ENCODE measurements around the gene KIRREL3. TPM values are rescaled to one million over a fixed set of nuclear protein-coding genes. Genes with fewer than 3 reads are reported as not detected.

KIRREL3 gene
- total RNA-seq, 1 experiment from 2014 or later: 0.06 TPM

GRCh38 chr11:126809514-126810289 lies 190.9 kb downstream of the KIRREL3 start:
- no peaks in the 10 kb centered on the region for H3K9me3 ChIP-seq (replicated peaks)
- H3K4me1 ChIP-seq: no peaks in the 10 kb centered on the region
- no peaks in the 10 kb centered on the region for H3K36me3 ChIP-seq
- no peak overlapping the region for H3K27ac ChIP-seq
- H3K4me3 ChIP-seq: no peak overlapping the region
- H3K27me3 ChIP-seq: no peaks in the 10 kb centered on the region
- no peak for DNase-seq

GRCh38 chr11:126808836-126809235 lies 191.7 kb downstream of the KIRREL3 start:
- H3K36me3 ChIP-seq: no peaks in the 10 kb centered on the region
- no peak for DNase-seq
- no peak overlapping the region for H3K27ac ChIP-seq
- no peak overlapping the region for H3K4me3 ChIP-seq
- no peaks in the 10 kb centered on the region for H3K4me1 ChIP-seq
- no peaks in the 10 kb centered on the region for H3K27me3 ChIP-seq
- no peaks in the 10 kb centered on the region for H3K9me3 ChIP-seq (replicated peaks)

GRCh38 chr11:126808296-126808695 lies 192.3 kb downstream of the KIRREL3 start:
- H3K4me1 ChIP-seq: no peaks in the 10 kb centered on the region
- H3K27me3 ChIP-seq: no peaks in the 10 kb centered on the region
- H3K9me3 ChIP-seq (replicated peaks): no peaks in the 10 kb centered on the region
- no peaks in the 10 kb centered on the region for H3K36me3 ChIP-seq
- DNase-seq: no peak
- H3K4me3 ChIP-seq: no peak overlapping the region
- no peak overlapping the region for H3K27ac ChIP-seq

- Histone ChIP-seq H3K4me1 (no peaks in the 10 kb centered on the region), H3K9me3 (replicated peaks) (no peaks in the 10 kb centered on the region), H3K27ac (no peak overlapping the region), H3K36me3 (no peaks in the 10 kb centered on the region), H3K27me3 (no peaks in the 10 kb centered on the region), H3K4me3 (no peak overlapping the region)
- DNase-seq: no peak
These were observed 194.7 kb downstream of the KIRREL3 start for GRCh38 chr11:126805870-126806269.

GRCh38 chr11:126804363-126804762 lies 196.2 kb downstream of the KIRREL3 start:
- Histone ChIP-seq H3K36me3 (no peaks in the 10 kb centered on the region), H3K4me3 (no peak overlapping the region), H3K27me3 (no peaks in the 10 kb centered on the region)

GRCh38 chr11:126800009-126800408 lies 200.6 kb downstream of the KIRREL3 start:
- H3K36me3 ChIP-seq: no peaks in the 10 kb centered on the region
- H3K4me1 ChIP-seq: no peaks in the 10 kb centered on the region
- no peaks in the 10 kb centered on the region for H3K27me3 ChIP-seq
- H3K9me3 ChIP-seq (replicated peaks): no peaks in the 10 kb centered on the region
- no peak overlapping the region for H3K4me3 ChIP-seq
- H3K27ac ChIP-seq: no peak overlapping the region
- no peak for DNase-seq

More at GRCh38 chr11:126804363-126804762, 196.2 kb downstream of the KIRREL3 start:
- H3K9me3 ChIP-seq (replicated peaks): no peaks in the 10 kb centered on the region
- H3K4me1 ChIP-seq: no peaks in the 10 kb centered on the region
- H3K27ac ChIP-seq: no peak overlapping the region
- DNase-seq: no peak

GRCh38 chr11:126797457-126798169 lies 203.0 kb downstream of the KIRREL3 start:
- Histone ChIP-seq H3K4me3 (no peak overlapping the region), H3K36me3 (no peaks in the 10 kb centered on the region), H3K27ac (no peak overlapping the region), H3K9me3 (replicated peaks) (no peaks in the 10 kb centered on the region), H3K27me3 (no peaks in the 10 kb centered on the region), H3K4me1 (no peaks in the 10 kb centered on the region)
- no peak for DNase-seq

GRCh38 chr11:126793596-126793995 lies 207.0 kb downstream of the KIRREL3 start:
- DNase-seq: no peak
- H3K4me1 ChIP-seq: no peaks in the 10 kb centered on the region
- H3K36me3 ChIP-seq: no peaks in the 10 kb centered on the region
- H3K27me3 ChIP-seq: no peaks in the 10 kb centered on the region
- no peak overlapping the region for H3K4me3 ChIP-seq
- H3K27ac ChIP-seq: no peak overlapping the region
- H3K9me3 ChIP-seq (replicated peaks): no peaks in the 10 kb centered on the region

- Histone ChIP-seq H3K36me3 (no peaks in the 10 kb centered on the region), H3K9me3 (replicated peaks) (no peaks in the 10 kb centered on the region), H3K27me3 (no peaks in the 10 kb centered on the region), H3K27ac (no peak overlapping the region), H3K4me3 (no peak overlapping the region), H3K4me1 (no peaks in the 10 kb centered on the region)
- DNase-seq: no peak
These were observed 208.6 kb downstream of the KIRREL3 start for GRCh38 chr11:126791991-126792390.

GRCh38 chr11:126791446-126791845 lies 209.1 kb downstream of the KIRREL3 start:
- Histone ChIP-seq H3K4me1 (no peaks in the 10 kb centered on the region), H3K9me3 (replicated peaks) (no peaks in the 10 kb centered on the region), H3K4me3 (no peak overlapping the region), H3K27me3 (no peaks in the 10 kb centered on the region), H3K27ac (no peak overlapping the region), H3K36me3 (no peaks in the 10 kb centered on the region)
- no peak for DNase-seq

- Histone ChIP-seq H3K27ac (no peak overlapping the region), H3K9me3 (replicated peaks) (no peaks in the 10 kb centered on the region), H3K4me3 (no peak overlapping the region), H3K4me1 (no peaks in the 10 kb centered on the region), H3K36me3 (no peaks in the 10 kb centered on the region), H3K27me3 (no peaks in the 10 kb centered on the region)
- DNase-seq: peak in 1 of 2 experiments; percentile 1
These were observed 210.0 kb downstream of the KIRREL3 start for GRCh38 chr11:126790550-126791081.

GRCh38 chr11:126782810-126783209 lies 217.8 kb downstream of the KIRREL3 start:
- Histone ChIP-seq H3K4me3 (no peak overlapping the region), H3K27ac (no peak overlapping the region), H3K9me3 (replicated peaks) (no peaks in the 10 kb centered on the region), H3K4me1 (no peaks in the 10 kb centered on the region), H3K27me3 (no peaks in the 10 kb centered on the region), H3K36me3 (no peaks in the 10 kb centered on the region)
- no peak for DNase-seq

GRCh38 chr11:126781942-126782341 lies 218.6 kb downstream of the KIRREL3 start:
- Histone ChIP-seq H3K36me3 (no peaks in the 10 kb centered on the region), H3K4me3 (no peak overlapping the region), H3K27ac (no peak overlapping the region), H3K27me3 (no peaks in the 10 kb centered on the region), H3K4me1 (no peaks in the 10 kb centered on the region), H3K9me3 (replicated peaks) (no peaks in the 10 kb centered on the region)
- no peak for DNase-seq

- no peak overlapping the region for H3K4me3 ChIP-seq
These were observed 224.5 kb downstream of the KIRREL3 start for GRCh38 chr11:126776119-126776518.

GRCh38 chr11:126772267-126772666 lies 228.3 kb downstream of the KIRREL3 start:
- no peak for DNase-seq
- no peak overlapping the region for H3K4me3 ChIP-seq
- H3K27me3 ChIP-seq: no peaks in the 10 kb centered on the region
- H3K27ac ChIP-seq: no peak overlapping the region
- H3K4me1 ChIP-seq: no peaks in the 10 kb centered on the region
- H3K36me3 ChIP-seq: no peaks in the 10 kb centered on the region
- H3K9me3 ChIP-seq (replicated peaks): no peaks in the 10 kb centered on the region

More at GRCh38 chr11:126776119-126776518, 224.5 kb downstream of the KIRREL3 start:
- Histone ChIP-seq H3K27ac (no peak overlapping the region), H3K9me3 (replicated peaks) (no peaks in the 10 kb centered on the region), H3K4me1 (no peaks in the 10 kb centered on the region), H3K36me3 (no peaks in the 10 kb centered on the region), H3K27me3 (no peaks in the 10 kb centered on the region)
- DNase-seq: no peak
